Measurements from ENCODE around the gene FAU.

Gene FAU

DNA sequence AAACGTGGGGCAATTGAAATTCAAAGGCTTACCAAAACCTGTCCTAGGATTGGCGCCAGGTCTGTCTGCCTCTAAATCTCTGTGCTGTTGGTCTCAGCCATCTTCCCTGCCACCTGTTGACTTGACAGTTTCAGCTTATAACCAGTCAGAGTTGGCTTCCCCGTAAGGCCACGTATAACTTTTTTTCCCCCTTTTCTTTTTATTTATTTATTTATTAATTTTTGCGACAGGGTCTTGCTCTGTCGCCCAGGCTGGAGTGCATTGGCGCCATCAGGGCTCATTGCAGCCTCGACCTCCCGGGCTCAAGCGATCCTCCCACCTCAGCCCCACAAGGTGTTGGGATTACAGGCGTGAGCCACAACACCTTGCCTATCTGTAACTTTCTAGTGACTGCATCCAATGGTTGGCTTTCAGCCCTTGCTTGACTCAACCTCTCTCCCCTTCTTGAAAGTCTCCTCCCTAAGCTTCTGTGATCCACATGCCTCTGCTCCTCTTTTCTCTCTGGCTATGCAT, 13.8 kb upstream of the FAU start:
- no peak for DNase-seq

DNA sequence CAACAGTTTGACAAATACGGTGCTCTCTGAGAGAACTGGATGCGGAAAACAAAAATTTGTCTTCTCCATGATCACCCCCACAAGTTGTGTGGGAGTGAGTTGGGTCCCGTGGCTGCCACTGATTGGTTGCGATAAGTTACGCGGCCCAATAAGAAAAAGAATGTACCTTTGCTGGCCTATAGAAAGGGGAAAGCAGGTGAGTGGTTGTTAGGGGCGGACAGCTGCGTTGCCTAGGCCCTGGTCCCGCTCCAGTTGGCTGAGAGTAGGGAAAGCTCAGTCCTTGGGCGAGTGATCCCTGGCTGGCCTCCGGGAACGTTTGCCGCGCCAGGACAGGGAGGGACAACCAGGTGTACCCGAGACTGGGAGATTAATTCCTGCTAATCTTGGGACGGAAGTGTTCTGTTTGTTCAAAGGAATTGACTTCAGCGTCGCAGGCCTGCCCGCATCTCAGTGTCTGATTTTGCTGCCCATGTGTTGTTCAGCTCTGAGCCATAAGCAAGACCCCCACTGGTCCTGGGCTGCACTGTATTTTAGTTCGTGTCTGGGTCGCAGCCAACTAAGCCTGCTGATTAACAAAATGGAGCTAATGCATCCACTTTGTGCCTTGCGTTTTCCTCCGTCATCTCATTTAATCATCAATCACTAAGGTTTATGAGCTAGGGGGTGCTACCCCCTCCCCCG, 13.2 kb upstream of the FAU start:
- DNase-seq: peak; percentile 82

DNA sequence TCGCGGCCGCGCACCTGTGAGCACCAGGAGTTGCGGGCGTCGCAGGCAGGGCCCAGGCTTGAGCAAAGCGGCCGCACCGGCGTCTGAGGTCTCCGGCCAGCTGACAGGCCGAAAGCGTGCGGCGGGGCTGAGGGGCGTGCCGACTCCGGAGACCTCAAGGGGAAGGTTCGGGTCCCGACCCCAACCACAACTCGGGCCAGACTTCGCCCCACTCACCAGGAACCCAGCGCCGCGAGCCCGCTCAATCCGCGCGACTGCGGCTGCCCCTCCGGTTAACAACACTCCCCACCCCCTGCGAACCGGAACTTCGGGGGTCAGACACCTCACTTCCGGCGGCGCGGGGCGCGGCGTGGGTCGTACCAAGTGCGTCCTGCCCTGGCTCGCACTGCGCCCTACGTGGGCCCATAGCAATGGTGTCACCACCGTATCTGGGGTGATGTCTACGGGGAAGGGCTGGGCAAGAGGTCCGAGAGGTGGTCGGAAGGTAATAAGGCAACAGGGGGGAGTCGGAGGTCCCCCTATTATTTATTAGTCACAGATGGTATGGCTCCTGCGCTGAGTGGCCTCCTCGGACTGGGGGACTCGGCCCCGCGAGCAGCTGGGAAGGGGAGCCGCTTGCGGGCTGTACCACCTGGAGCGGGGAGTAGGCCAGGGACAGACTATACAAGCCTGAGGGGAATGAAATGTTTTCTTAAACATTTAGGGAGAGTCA, 12.5 kb upstream of the FAU start, which contains the start of gene SYVN1:
TSS of gene SYVN1 (minus strand) at position 280 of the 712 bp plus-strand sequence. CDS start 918 bp downstream, outside the sequence.
- DNase-seq: peak; percentile 88

DNA sequence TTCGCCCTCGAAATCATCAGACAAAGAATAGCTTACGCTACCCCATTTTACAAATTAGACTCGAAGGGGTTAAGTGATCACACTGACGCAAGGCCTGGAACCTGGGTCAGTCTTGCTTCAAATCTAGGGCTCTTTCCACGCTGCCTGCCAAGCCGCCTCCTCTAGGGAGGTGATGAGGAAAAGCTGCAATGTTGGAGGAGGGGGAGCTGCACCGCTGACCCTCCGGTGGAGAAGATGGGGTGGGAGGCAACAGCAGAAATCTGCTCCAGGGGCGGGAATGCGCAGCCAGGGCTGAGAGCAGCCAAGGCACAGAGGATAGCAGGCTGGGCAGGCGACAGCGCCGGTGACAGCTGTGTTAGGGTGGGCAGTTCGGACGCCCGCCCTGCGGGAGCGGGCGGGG, 11.8 kb upstream of the FAU start:
- no peak for DNase-seq

- DNase-seq: no peak
Observed at GRCh38 chr11:65132988-65133700, 11.2 kb upstream of the FAU start.

GRCh38 chr11:65132238-65132987, 10.5 kb upstream of the FAU start:
- no peak for DNase-seq

DNA sequence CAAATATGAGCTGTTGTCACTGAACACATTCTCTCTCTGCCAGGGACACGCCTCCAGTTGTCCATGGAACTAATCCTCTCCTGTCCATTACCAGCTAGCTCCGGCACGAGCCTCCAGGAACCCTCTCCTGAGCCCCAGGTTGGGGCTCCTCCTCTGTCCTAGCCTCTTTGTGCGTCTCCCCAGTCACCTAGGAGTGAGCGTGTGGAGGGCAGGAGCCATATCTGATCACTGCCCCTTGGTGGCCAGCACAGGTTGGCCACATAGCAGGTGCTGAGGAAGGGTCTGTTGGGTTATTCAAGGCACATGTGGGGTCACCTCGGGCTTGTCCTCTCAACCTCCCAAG, 9.9 kb upstream of the FAU start:
- DNase-seq: no peak

DNA sequence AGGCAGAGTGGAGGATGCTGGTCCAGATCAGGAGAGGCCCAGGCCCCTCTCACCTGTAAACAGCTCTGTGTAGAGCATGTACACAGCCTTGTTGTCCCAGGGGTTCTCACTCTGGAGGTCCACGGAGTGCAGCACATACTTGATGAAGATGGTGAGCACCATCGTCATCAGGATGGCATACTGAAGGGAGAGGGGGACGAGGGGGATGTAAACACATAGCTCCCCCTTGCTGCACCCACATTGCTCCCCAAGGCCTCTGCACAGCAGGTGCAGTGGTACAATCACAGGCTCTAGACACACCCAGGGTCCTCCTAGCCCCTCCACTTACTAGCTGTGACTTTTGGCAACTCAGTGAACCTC, 9.5 kb upstream of the FAU start:
- DNase-seq: no peak

DNA sequence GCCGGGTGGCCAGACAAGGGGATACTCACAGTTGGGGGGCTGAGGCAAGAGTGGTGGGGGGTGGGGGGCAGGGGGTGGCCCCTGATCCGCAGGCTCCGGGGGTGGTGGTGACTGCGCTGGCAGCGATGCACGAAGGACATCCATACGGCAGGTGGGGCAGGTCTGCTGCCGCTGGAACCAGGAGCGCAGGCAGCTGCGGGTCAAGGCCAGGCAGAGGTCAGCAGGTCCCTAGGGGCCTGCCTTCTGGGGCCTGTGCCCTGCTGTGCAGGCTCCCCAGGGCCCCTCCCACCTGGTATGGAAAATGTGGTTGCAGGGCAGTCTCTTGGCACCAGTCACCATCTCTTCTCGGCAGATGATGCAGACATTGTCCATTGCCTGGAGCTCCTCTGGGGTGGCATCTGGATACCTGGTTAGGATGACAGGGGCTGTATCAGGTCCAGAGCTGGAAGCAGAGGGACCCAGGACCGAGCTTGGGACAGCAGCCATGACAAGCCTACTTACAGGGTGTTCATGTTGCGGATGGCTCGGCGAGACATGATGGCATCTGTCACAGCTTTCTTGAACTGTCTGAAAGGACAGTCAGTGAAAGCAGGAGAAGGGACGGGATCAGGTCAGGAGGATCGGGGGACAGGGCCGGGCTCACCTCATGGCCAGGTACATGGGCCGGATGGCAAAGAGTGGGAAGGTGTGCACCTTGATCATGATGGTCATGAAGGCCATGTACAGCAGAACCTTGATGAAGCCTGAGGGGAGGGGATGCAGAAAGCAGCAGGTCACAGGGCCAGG, 8.9 kb upstream of the FAU start:
- no peak for DNase-seq

DNA sequence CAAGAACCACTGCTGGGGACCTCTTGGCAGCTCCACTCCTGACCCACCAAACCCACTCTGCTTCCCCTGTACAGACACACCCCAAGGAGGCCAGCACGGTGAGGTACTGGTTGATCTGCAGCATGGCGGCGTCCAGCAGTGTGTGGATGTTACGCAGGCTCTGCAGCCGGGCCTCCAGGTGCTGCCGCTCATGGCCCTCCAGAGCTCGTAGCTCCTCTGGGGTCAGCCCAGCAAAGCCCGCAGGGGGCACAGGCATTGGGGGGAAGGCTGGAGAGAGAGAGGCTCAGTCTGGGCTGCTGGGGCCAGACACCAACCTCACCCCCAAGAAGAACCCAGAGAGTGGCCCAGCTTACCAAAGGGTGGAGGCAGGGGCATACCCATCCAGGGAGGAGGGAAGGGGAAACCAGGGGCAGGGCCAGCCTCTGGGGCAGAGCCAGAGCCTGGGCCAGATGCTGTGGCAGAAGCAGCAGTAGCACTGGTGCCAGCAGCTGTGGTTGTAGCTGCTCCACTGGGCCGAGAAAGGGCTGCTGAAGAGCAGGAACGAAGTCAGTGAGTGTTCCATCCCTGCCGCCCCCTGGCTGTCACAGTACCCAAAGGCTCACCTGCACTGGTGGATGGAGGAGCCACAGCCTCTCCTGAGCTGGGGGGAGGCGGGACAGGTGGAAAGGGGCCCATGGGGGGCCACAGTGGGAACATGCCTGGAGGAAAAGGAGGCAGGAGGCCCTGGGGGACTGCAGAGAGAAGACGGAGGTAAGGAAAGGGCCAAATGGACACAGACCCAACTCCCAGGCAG, 7.9 kb upstream of the FAU start:
- DNase-seq: no peak

GRCh38 chr11:65128182-65129145, 6.5 kb upstream of the FAU start:
- no peak for DNase-seq

DNA sequence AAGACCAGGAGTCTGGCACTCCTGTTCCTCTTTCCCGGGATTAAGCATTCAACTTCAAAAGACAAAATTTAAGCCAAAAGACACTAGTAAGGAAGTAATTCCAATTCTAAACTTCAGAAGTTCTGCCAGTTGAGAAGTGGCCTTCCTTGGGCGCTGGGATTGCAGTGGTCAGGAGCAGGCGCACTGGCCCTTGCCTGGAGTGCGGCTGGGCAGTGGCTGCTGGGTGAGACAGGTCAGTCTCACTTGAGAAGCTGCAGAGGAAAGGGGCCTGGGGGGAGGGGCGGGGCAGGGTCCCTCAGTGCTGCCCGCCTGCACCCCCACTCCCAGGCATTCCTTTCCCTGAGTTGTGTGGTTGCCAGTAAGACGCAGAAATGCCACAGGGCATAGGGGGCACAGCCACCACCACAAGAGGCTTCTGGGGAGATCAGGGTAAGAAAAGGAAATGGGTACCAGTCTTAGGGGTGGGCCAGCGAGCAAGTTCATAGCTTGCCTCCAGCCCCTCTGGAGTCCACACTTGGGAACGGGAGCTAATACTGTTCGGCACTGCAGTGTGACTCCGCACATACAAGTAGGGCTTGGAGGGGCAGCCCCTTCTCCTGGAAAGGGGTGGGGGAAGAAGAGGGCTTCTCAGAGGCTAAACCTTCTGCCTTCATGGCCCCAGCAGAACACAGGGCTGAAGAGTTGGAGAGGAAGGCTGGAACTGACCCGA, 5.7 kb upstream of the FAU start:
- no peak for DNase-seq

GRCh38 chr11:65126624-65127274, 4.8 kb upstream of the FAU start:
- no peak for DNase-seq

- DNase-seq: no peak
Observed at GRCh38 chr11:65125197-65126056, 3.5 kb upstream of the FAU start.

DNA sequence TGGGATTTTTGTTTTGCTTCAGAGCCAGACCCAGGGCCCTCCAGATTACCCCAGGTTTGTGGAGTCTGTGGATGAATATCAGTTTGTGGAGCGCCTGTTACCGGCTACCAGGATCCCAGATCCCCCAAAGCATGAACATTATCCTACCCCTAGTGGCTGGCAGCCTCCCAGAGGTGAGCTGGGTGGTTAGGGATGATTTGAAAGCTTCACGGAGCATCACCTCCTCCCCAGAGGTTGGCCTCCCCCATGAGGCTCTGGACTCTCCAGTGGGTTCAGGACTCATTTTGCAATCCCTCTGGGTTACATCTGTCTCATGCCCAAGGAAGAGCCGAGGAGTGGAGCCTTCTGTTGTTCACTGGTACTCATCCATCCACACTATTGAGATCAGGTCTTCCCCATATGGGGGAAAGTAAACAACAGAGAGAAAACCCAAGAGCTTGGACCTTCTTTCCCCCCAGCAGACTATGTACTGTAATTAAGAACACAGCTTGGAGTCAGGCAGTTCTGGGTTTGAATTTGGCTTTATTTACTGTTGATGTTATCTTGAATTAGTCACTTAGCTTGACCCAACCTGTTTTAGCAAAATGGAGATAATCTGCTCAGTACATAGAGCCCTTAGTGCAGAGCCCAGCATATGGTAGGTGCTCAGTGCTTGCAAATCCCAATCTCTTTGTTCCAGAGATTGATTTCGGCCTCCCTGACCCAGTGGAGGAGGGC, 2.7 kb upstream of the FAU start:
- DNase-seq: no peak

DNA sequence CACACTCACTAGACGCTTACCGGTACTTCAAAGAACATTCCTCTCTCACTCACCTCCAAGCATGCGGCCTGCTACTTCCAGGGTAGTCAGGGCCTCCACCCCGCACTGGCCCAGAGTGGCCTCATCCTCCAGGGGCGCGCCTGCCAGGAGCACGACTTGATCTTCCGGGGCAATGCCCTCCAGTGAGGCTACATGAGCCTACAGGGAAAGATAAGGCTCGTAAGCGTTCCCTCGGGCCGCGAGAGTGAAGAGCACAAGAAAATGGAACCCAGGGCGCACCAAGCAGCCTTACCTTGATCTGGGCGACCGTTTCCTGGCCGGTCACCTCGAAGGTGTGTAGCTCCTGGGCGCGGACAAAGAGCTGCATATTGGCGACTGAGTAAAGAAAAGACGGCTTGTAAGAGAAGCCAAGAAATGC, 478 bp downstream of the FAU start:
- DNase-seq: no peak

GRCh38 chr11:65120831-65121230, 1.1 kb downstream of the FAU start:
- DNase-seq: no peak

Measured in effector CD4-positive, alpha-beta T cell (primary cell).